H1 (cell line): ENCODE data around the gene RASA1. TPM values are rescaled to one million over a fixed set of nuclear protein-coding genes. Genes with fewer than 3 reads are reported as not detected.

Experiments
- CREB1 ChIP-seq: IDR thresholded peaks from 2 replicates; pipeline ENCODE4 v1.6.1; 2012; ENCODE audit warnings: inconsistent platforms
- NANOG ChIP-seq: IDR thresholded peaks from 2 replicates; pipeline ENCODE4 v1.6.1; 2011; ENCODE audit warnings: low read length, low read depth, mild to moderate bottlenecking, inconsistent platforms; ENCODE audit not compliant: insufficient read depth, poor library complexity, severe bottlenecking
- SAP30 ChIP-seq: fragments of 300-600 bp; sonication (generic); IDR thresholded peaks from 2 replicates; pipeline ENCODE4 v1.7.1; 2012; ENCODE audit warnings: low read length, moderate library complexity, mild to moderate bottlenecking, inconsistent platforms; ENCODE audit not compliant: insufficient read depth, insufficient replicate concordance
- TAF1 ChIP-seq: IDR thresholded peaks from 2 replicates; pipeline ENCODE4 v1.6.1; 2011; ENCODE audit warnings: mild to moderate bottlenecking, low read depth, low read length
- YY1 ChIP-seq: IDR thresholded peaks from 2 replicates; pipeline ENCODE4 v1.6.1; 2011; ENCODE audit warnings: low read depth, mild to moderate bottlenecking, low read length
- polyA plus RNA-seq, 7 experiments: library from polyadenylated mRNA; depleted of rRNA in 3 of 7; stranded (reverse) in 5 of 7; unstranded in 2 of 7; fragments of >200 nt in 5 of 7; fragments of 200-250 nt in 2 of 7; gene quantifications; 1 replicate in 5 of 7; 2 replicates in 1 of 7; 4 replicates in 1 of 7; pipeline versions ENCODE4 v1.2.1 to v1.2.3, GENCODE V29; 2011 to 2013; ENCODE audit warnings: missing spikeins in 2 of 7, mixed read lengths in 2 of 7
- total RNA-seq: library from RNA; stranded (reverse); fragmentation: NEBNext Ultra II Directional; extraction: Animal tissue kit (Norgen Biotek cat#: 25700); gene quantifications from 2 replicates; pipeline ENCODE4 v1.2.1, GENCODE V29; 2021

The RASA1 gene
- total and polyA plus RNA-seq, 2 of the 8 experiments (the other 6 are each of a cell fraction or from before 2014, with no cell fraction given) = 15.9 to 33.8 TPM

GRCh38 chr5:87268126-87268969 is 665 bp downstream of the RASA1 start (continued):
- peak; percentile 84 for TF ChIP-seq SAP30
- TF ChIP-seq YY1 = peak; percentile 81
- TF ChIP-seq TAF1 = peak; percentile 22
- TF ChIP-seq NANOG = no peak
- 0 out of 2 replicates have a peak, but pooled peaks have one; percentile 24 for TF ChIP-seq CREB1
